Stimulated activated CD4-positive, alpha-beta T cell treated with anti-CD3 and anti-CD28 coated beads, Interleukin-12 subunit alpha, Interleukin-12 subunit beta, amount 100 ng/mL, for 4 hours (primary cell): ENCODE results near the gene FAM76B.

Source experiments
- DNase-seq: peaks from one replicate; pipeline ENCODE4 v3.0.0-alpha.2; 2020

FAM76B gene

DNA sequence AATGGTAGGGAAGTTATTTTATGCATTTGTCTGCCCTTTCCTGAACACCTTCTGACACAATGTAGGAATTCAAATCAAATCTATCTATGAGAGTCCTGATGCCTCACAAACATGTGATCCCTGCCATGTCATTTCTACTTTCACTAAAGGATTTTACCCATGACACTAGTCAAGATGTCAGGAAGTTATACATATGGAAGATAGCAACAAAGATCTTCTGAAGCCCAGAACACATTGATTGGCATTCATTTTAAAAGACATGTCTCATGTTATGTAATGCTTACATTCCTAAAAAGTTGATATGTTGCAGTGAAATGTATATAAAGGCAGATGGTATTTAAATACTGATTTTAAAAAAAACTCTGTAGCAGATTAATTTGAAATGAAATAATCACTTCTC lies 61.5 kb downstream of the FAM76B start:
- DNase-seq, result no peak

DNA sequence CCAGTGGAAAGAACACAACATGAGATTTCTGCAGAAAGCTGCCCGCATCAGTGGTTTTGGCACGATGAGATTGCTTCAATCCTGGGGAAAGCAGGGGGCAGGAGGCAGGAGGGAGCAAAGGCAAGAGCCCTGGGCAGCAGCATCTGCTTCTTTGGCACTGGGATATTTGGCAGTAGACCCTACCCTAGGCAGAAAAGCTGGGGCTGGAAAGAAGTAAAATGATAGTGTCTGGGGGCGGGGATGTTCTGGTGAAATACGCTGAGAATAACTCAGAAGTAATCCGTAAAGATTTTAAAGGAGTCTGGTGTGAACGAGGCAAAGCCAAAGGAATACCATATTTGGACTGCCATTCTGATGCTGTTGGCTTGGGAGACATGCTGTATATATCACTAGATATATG lies 62.0 kb downstream of the FAM76B start:
- no peak for DNase-seq

DNA sequence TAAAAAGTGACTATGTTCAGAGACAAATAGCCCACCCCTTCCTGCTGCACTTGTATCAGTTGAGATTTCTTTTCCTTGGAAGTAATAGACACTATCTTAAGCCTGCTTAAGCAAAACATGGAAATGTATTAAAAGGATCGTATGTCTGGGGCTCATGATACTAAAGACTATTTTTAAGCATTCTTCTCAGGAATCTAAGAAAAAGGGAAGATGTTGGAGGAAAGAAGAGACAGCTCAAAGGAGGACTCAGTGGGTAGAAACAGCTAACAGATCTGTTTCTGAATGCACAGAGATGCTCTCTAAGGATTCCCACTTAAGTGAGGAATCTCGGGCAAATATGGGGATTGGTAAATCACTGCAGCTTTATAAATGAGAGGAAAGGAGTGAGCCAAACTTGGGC lies 62.5 kb downstream of the FAM76B start:
- no peak for DNase-seq

DNA sequence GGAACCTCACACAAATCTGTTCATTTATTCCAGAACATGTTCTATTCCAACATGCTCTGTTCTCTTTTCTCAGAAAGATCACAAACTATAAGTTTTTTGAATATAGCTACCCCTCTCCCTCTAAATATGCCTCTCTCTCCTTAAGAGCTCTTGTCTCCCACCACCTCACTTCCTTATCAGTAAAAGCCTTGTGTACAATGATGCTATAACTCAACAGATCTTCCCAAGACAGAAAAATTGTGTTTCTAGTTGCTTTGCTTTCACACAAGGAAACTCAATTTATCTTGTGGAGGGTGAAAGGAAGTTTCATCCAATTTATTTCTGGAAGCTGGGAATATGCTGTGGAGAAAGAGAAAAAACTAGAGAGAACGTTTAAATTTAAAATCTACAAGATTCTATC lies 64.4 kb downstream of the FAM76B start:
- no peak for DNase-seq

DNA sequence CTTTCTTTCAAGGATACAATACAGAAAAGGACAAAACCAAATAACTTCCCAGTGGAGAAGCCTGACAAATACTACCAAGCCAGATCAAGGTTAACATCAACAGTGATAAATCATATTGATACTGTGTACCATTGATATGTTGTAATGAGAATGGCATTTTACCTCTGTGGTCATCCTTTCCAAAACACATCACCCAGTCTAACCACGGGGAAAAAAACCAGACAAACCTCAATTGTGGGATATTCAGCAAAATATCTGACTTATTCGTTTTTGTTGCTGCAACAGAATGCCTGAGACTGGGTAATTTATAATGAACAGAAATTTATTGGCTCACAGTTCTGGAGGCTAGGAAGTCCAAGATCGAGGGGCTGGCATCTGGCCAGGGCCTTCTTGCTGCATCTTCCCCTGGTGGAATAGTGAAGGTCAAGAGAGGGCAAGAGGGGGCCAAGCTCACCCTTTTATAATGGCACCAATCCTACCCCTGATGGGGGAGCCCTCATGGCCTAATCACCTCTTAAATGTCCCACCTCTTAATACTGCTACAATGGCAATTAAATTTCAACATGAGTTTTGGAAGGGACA lies 66.1 kb downstream of the FAM76B start:
- DNase-seq, result no peak

DNA sequence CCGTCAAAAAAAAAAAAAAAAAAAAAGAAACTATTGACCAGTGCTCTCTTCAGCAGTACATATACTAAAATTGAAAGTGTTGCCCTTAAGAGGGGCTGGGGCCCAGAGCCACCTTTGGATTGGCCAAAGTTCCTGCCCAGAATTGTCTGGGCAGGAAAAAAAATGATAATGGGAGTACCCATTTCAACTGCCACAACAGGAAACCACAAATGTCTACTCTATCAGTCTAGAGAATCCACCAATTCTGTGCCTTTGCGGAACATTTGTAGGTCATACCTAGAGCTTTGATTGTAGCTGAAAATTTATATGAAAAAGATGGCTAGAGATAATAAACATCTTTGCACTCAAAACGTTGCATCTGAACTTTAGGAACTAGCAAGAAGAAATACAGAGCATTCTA lies 69.4 kb downstream of the FAM76B start:
- DNase-seq, result no peak
